Osteocyte (in vitro differentiated cells): ENCODE results near the gene MTHFS. TPM values are rescaled to one million over a fixed set of nuclear protein-coding genes. Genes with fewer than 3 reads are reported as not detected.

Experiments
- DNase-seq: peaks from one replicate; pipeline ENCODE4 v3.0.0; 2021; ENCODE audit warnings: mixed read lengths; ENCODE audit not compliant: unreplicated experiment; ENCODE audit errors: extremely low spot score
- H3K27ac Mint-ChIP-seq: one replicate; pipeline ENCODE4 v1.8.0; 2021; ENCODE audit warnings: mild to moderate bottlenecking, mixed read lengths; ENCODE audit not compliant: unreplicated experiment
- H3K27me3 Mint-ChIP-seq: one replicate; pipeline ENCODE4 v1.8.0; 2021; ENCODE audit warnings: mixed read lengths; ENCODE audit not compliant: unreplicated experiment
- H3K36me3 Mint-ChIP-seq: one replicate; pipeline ENCODE4 v1.8.0; 2021; ENCODE audit warnings: mixed read lengths; ENCODE audit not compliant: unreplicated experiment
- H3K4me1 Mint-ChIP-seq: one replicate; pipeline ENCODE4 v1.8.0; 2021; ENCODE audit warnings: mixed read lengths; ENCODE audit not compliant: unreplicated experiment
- H3K4me3 Mint-ChIP-seq: one replicate; pipeline ENCODE4 v1.8.0; 2021; ENCODE audit warnings: mild to moderate bottlenecking, moderate library complexity, mixed read lengths; ENCODE audit not compliant: unreplicated experiment
- H3K9me3 Mint-ChIP-seq: one replicate; pipeline ENCODE4 v1.8.0; 2021; ENCODE audit warnings: mixed read lengths; ENCODE audit not compliant: unreplicated experiment
- total RNA-seq: library from RNA; stranded (reverse); gene quantifications from 2 replicates; pipeline ENCODE4 v1.2.1, GENCODE V29; 2021
- TF ChIP-seq, protein P1 (sequence below): fragments of 200-600 bp; sonication (generic); IDR thresholded peaks from 2 replicates; pipeline ENCODE4 v1.5.0; 2021; ENCODE audit warnings: antibody characterized with exemption, mild to moderate bottlenecking, moderate library complexity

MTHFS gene
- total RNA-seq, 1 donor from 2014 or later, result 12.0 TPM

DNA sequence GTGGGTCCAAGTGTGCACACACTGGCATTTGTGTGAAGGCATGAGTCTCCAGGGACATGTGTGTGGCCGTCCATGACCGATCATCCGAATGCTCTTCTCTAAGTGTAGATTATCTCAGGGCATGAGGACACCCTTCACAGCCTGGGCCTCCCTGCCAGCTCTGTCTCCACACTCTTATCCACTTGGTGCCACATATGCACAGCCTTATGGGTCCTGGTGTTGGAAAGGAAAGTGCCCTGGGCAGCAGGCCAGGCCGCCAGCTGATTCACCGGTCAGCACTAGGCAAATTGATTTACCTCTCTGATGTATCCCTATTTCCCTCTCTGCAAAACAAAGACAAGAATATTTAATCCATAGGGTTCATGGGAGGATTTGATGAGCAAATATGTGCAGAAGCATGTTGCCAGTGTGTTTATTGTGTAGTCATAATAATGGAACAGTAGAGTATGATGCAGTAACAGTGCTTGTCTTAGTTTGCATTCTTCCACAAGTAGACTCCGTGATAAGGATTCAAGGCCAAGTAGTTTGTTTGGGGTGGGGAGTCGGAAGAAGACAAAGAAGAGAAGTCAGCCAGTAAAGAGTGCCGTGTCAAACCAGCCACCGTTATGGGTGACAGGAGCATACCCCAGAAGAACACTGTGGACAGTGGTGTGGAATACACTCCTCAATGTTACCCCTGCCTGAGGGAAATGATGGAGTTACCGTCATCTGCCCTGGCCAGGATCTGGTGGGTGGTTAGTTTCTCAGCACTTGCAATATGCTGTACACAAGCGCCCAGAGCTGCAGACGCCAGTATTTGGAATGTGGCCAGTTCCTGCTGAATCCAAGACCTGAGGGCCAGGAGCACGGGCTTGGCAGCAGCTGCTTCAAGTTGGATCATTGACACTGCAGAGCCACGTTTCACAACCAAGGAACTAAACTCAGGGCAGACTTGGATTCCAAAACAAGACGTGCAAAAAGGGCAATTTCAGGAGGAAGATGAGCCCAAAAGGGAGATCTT lies 85.1 kb downstream of the MTHFS start:
- no peak overlapping the region for H3K4me3 Mint-ChIP-seq
- no peaks in the 10 kb centered on the region for H3K36me3 Mint-ChIP-seq
- TF ChIP-seq, protein P1, sequence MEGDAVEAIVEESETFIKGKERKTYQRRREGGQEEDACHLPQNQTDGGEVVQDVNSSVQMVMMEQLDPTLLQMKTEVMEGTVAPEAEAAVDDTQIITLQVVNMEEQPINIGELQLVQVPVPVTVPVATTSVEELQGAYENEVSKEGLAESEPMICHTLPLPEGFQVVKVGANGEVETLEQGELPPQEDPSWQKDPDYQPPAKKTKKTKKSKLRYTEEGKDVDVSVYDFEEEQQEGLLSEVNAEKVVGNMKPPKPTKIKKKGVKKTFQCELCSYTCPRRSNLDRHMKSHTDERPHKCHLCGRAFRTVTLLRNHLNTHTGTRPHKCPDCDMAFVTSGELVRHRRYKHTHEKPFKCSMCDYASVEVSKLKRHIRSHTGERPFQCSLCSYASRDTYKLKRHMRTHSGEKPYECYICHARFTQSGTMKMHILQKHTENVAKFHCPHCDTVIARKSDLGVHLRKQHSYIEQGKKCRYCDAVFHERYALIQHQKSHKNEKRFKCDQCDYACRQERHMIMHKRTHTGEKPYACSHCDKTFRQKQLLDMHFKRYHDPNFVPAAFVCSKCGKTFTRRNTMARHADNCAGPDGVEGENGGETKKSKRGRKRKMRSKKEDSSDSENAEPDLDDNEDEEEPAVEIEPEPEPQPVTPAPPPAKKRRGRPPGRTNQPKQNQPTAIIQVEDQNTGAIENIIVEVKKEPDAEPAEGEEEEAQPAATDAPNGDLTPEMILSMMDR, result no peak
- H3K27ac Mint-ChIP-seq, result no peak overlapping the region
- H3K9me3 Mint-ChIP-seq, result no peaks in the 10 kb centered on the region
- H3K27me3 Mint-ChIP-seq, result no peaks in the 10 kb centered on the region
- no peaks in the 10 kb centered on the region for H3K4me1 Mint-ChIP-seq
- DNase-seq, result no peak

GRCh38 chr15:79804838-79805237 lies 92.0 kb downstream of the MTHFS start:
- Mint-ChIP-seq H3K4me3 (no peak overlapping the region), H3K27ac (no peak overlapping the region)
- no peak for DNase-seq

GRCh38 chr15:79798311-79798710 lies 98.5 kb downstream of the MTHFS start:
- TF ChIP-seq, protein P1, result no peak
- Mint-ChIP-seq H3K27ac (no peak overlapping the region), H3K36me3 (no peaks in the 10 kb centered on the region), H3K9me3 (no peaks in the 10 kb centered on the region), H3K4me1 (no peaks in the 10 kb centered on the region), H3K27me3 (peaks cover 8% of the 10 kb centered on the region), H3K4me3 (no peak overlapping the region)
- no peak for DNase-seq

More at GRCh38 chr15:79804838-79805237, 92.0 kb downstream of the MTHFS start:
- H3K27me3 Mint-ChIP-seq, result no peaks in the 10 kb centered on the region
- H3K36me3 Mint-ChIP-seq, result no peaks in the 10 kb centered on the region
- H3K4me1 Mint-ChIP-seq, result no peaks in the 10 kb centered on the region
- TF ChIP-seq, protein P1, result no peak
- H3K9me3 Mint-ChIP-seq, result no peaks in the 10 kb centered on the region

Other genes starting within 250 kb of the MTHFS start
- not detected in 2 replicates for gene BCL2A1, start 74.2 kb upstream of the MTHFS start, total RNA-seq
- gene ZFAND6, start 162.7 kb upstream of the MTHFS start, total RNA-seq, result 63.8 and 65.9 TPM in 2 replicates